Fibroblast of the aortic adventitia (primary cell): ENCODE data around the gene ELAC1. TPM values are rescaled to one million over a fixed set of nuclear protein-coding genes. Genes with fewer than 3 reads are reported as not detected.

Experiments
- DNase-seq: peaks from one replicate; pipeline ENCODE4 v3.0.0-alpha.2; 2010; ENCODE audit warnings: low read depth
- H3K4me3 ChIP-seq: 2 replicates; pipeline ENCODE4 v1.5.1; 2011; ENCODE audit warnings: low read depth, mild to moderate bottlenecking, control low read depth, low read length, moderate library complexity
- total RNA-seq: library from RNA; depleted of rRNA; stranded (reverse); fragments of >200 nt; gene quantifications from 2 replicates; pipeline ENCODE4 v1.2.3, GENCODE V29; 2012; ENCODE audit warnings: low replicate concordance
- TF ChIP-seq, protein P1 (sequence below): IDR thresholded peaks from 2 replicates; pipeline ENCODE4 v1.5.1; 2011; ENCODE audit warnings: mild to moderate bottlenecking, low read length, control low read depth, inconsistent platforms; ENCODE audit not compliant: insufficient read depth

The ELAC1 gene
- total RNA-seq, 1 donor, result 12.5 TPM

DNA sequence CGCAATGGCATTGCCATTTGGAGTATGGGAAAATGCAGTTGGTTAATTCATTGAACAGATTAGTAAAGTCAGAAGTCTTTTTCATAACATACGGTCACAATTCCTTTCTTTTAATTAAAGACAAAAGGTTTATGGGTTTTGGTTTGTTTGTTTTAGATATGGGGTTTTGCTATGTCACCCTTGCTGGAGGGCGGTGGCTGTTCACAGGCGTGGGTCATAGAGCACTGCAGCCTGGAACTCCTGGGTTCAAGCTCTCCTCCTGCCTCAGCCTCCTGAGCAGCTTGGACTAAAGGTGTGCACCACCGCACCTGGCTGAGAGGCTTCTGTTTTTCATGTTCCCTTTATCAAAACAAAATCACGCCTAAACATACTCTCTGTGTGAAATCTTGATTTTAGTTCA lies 18.7 kb upstream of the ELAC1 start:
- no peak overlapping the region for H3K4me3 ChIP-seq
- no peak for DNase-seq
- TF ChIP-seq, protein P1, sequence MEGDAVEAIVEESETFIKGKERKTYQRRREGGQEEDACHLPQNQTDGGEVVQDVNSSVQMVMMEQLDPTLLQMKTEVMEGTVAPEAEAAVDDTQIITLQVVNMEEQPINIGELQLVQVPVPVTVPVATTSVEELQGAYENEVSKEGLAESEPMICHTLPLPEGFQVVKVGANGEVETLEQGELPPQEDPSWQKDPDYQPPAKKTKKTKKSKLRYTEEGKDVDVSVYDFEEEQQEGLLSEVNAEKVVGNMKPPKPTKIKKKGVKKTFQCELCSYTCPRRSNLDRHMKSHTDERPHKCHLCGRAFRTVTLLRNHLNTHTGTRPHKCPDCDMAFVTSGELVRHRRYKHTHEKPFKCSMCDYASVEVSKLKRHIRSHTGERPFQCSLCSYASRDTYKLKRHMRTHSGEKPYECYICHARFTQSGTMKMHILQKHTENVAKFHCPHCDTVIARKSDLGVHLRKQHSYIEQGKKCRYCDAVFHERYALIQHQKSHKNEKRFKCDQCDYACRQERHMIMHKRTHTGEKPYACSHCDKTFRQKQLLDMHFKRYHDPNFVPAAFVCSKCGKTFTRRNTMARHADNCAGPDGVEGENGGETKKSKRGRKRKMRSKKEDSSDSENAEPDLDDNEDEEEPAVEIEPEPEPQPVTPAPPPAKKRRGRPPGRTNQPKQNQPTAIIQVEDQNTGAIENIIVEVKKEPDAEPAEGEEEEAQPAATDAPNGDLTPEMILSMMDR, result no peak

DNA sequence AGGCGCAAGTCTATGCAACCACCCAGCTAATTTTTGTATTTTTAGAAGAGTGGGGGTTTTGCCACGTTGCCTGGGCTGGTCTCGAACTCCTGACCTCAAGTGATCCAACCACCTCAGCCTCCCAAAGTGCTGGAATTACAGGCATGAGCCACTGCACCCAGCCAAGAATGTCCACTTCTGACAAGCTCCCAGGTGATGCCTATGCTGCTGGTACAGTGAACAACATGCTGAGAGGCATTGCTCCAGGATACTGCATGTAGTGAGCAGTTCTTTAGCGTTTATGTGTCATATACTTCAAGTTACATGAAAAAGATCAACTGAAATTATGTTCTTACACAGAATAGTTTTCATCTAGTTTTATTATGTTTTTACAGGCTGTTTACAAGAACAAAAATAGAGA lies 17.2 kb upstream of the ELAC1 start:
- DNase-seq, result no peak
- no peak overlapping the region for H3K4me3 ChIP-seq
- TF ChIP-seq, protein P1, result no peak

DNA sequence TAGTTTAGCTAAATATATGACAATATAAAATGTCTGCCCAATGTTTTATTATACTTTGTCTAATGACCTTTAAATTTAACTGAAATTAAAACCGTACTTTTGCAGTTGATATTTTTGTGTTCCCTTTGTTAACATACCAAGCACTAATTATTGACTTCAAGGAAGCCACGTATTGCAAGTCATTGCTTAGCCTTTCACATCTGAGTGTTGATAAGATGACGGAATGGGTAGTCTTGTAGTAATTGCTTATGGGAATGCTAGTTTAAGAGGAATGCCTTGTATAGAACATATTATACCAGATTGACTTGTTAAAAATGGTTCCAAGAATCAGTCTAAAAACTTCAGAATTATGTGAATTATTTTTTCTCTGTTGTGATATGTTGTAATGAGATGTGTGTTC lies 14.0 kb upstream of the ELAC1 start:
- TF ChIP-seq, protein P1, result no peak
- H3K4me3 ChIP-seq, result no peak overlapping the region
- no peak for DNase-seq

DNA sequence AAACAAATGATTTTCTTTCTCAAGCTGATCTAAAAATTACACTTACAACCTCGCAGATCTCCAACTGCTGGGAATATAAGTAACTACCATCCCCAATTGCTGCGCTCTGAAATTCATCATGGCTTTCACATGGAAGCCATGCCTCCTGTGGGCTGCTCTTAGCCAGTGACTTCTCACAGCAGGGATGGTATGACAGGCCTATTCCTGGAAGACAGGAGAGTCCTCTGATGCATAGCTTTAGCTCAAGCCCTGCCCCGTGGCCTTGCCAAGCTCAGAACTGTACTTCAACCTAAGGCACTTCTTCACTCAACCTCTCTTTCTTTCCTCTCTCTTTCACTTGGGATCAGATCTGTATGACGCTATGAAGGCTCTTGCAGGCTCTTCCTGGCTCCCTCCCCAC lies 12.6 kb upstream of the ELAC1 start:
- TF ChIP-seq, protein P1, result no peak
- H3K4me3 ChIP-seq, result no peak overlapping the region
- DNase-seq, result no peak

DNA sequence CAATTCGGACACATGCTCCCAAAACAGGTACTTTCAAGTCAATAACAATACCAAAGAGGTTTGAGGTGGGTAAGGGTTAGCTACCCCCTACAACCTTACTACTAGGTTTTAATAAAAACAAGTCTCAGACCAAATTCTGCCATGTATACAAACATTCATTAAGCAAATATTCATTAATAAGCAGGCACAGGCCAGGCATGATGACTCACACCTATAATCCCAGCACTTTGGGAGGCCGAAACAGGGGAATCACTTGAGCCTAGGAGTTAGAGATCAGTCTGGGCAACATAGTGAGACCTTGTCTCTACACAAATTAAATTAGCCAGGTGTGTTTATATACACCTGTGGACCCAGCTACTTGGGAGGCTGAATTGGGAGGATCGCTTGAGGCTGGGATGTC lies 11.7 kb upstream of the ELAC1 start:
- TF ChIP-seq, protein P1, result no peak
- no peak for DNase-seq
- H3K4me3 ChIP-seq, result no peak overlapping the region

DNA sequence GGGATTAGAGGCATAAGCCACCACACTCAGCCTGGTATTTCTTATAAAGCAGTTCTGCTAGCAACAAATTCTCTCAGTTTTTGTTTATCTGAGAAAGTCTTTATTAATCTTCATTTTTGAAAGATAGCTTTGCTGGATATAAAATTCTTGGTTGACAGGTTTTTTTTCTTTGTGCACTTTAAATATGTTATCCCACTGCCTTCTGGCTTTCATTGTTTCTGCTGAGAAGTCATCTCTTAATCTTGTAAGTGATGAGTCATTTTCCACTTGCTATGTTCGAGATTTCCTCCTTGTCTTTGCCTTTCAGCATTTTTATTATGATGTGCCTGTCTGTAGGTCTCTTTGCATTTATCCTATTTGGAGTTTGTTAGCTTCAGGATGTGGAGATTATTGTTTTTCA lies 5.9 kb upstream of the ELAC1 start:
- TF ChIP-seq, protein P1, result no peak
- DNase-seq, result no peak
- H3K4me3 ChIP-seq, result no peak overlapping the region

DNA sequence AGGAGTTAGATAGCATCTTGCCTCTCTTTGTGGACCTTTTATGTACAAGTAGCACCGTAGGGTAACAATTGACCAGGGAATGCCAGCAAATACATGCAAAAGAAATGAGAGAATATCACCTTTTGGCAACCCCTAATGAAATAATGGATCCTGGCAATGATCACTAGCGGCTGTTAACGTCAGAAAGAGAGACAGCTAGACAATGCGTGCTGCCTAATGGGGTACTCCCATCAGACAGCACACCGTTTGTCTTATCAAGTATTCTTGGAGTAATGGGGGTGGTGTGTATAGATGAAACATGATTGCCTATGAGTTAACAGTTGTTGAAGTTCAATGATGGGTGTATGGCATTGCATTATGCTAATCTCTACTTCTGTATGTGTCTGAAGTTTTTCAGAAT lies 1.6 kb downstream of the ELAC1 start:
- TF ChIP-seq, protein P1, result no peak
- H3K4me3 ChIP-seq, result peak overlapping the region; percentile 87
- no peak for DNase-seq
